ENCODE measurements around the gene FHAD1. TPM values are rescaled to one million over a fixed set of nuclear protein-coding genes. Genes with fewer than 3 reads are reported as not detected.

The FHAD1 gene
- total and polyA plus RNA-seq, 10 of the 15 experiments (the other 5 are each of a cell fraction or from before 2014, with no cell fraction given), result 0.09 to 1.0 (median 0.32) TPM; not detected in 2

DNA sequence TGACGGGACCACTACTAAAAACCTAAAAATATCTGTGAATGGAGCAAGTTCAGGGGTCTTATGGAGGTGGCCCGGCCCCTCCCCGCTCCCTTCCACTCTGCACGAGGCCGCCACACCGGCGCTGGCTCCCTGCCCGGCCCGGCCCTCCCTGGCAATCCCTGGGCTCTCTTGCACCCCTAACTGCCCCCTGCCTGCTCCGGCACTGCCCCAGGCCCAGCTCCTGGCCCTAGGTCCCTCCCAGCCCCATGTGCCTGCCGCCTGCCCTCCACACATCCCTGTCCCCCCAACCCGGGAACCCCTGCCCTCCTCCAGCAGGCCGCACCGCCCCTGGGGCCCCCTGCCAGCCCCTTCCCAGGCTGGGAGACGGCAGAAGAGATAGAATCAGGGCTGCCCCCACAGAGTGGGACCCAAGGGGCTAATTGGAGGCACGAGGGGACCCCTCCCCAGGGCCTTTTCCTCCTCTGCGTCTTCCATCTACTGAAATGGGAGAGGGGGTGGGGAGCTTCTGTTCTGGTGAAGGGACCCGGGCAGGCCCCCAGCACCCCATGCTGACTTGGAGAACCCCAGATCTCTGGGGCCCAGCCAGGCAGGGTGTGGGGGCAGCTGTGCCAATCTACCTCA, 181.9 kb downstream of the FHAD1 start:
- in situ Hi-C loops (cut with MboI) (loop anchor here (5.0 kb wide), 1 partner anchor 102 kb away; no protein-coding TSS in a partner anchor), intact Hi-C loops (cut with micrococcal nuclease; ENCODE audit: unreplicated experiment) (no loop called here)
- Histone ChIP-seq H3K36me3 (ENCODE audit: control insufficient read depth in 2 of 2, insufficient read depth in 2 of 2, low read length in 1 of 2) (peaks cover 4 to 23% of the 10 kb centered on the region in 2 experiments; a peak in 3 of 4 replicates), H3K79me2 (ENCODE audit: control insufficient read depth, insufficient read depth, low read length) (no peaks in the 10 kb centered on the region; the same call in 1 of the 2 replicates), H2AFZ (ENCODE audit: control insufficient read depth, low read depth, low read length) (no peak overlapping the region), H3K27me3 (replicated peaks in 1 of 2; ENCODE audit: control insufficient read depth in 2 of 2, insufficient read depth in 2 of 2, low read length in 1 of 2) (no peaks in the 10 kb centered on the region), H3K9ac (ENCODE audit: control insufficient read depth, insufficient read depth, low read length) (no peak overlapping the region), H3K4me1 (ENCODE audit: control insufficient read depth, insufficient read depth, low read length) (no peaks in the 10 kb centered on the region), H3K4me3 (no peak overlapping the region), H4K20me1 (ENCODE audit: control insufficient read depth, insufficient read depth) (peaks cover 4% of the 10 kb centered on the region; the same call in 1 of the 2 replicates), H3K9me3 (replicated peaks; ENCODE audit: control insufficient read depth, insufficient read depth, low read length) (no peaks in the 10 kb centered on the region), H3K4me2 (ENCODE audit: control insufficient read depth, insufficient read depth) (no peak overlapping the region), H3K27ac (ENCODE audit: control insufficient read depth, insufficient read depth) (no peak overlapping the region)
- ATAC-seq (no peak), FAIRE-seq (no peak), DNase-seq (ENCODE audit: low read depth, low spot score) (no peak)
- TF ChIP-seq, protein P1, sequence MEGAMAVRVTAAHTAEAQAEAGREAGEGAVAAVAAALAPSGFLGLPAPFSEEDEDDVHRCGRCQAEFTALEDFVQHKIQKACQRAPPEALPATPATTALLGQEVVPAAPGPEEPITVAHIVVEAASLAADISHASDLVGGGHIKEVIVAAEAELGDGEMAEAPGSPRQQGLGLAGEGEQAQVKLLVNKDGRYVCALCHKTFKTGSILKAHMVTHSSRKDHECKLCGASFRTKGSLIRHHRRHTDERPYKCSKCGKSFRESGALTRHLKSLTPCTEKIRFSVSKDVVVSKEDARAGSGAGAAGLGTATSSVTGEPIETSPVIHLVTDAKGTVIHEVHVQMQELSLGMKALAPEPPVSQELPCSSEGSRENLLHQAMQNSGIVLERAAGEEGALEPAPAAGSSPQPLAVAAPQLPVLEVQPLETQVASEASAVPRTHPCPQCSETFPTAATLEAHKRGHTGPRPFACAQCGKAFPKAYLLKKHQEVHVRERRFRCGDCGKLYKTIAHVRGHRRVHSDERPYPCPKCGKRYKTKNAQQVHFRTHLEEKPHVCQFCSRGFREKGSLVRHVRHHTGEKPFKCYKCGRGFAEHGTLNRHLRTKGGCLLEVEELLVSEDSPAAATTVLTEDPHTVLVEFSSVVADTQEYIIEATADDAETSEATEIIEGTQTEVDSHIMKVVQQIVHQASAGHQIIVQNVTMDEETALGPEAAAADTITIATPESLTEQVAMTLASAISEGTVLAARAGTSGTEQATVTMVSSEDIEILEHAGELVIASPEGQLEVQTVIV (IDR thresholded peaks at IDR 0.05; ENCODE audit: borderline replicate concordance, partially characterized antibody), result no peak
- SMC1A ChIA-PET (ENCODE audit: uncharacterized antibody, unreplicated experiment), result interaction anchor here (6.2 kb wide), 1 partner anchor 105 kb away, joined by 64 read pairs; no protein-coding TSS in a partner anchor
- CTCF ChIA-PET, result interaction anchor here (0.6 to 10.2 kb wide), 4 partner anchors 10 to 166 kb away, joined by 3 to 178 read pairs (median 4); no protein-coding TSS in a partner anchor
- TSS peak; percentile 54 for BruUV-seq (replicated peaks)
- POLR2A ChIA-PET, result no interaction called here
- RAD21 ChIA-PET (ENCODE audit: unreplicated experiment), result interaction anchor here (0.8 to 1.0 kb wide), 2 partner anchors 16 to 106 kb away, joined by 3 read pairs; no protein-coding TSS in a partner anchor
- WGBS (ENCODE audit: insufficient coverage, insufficient replicate concordance, low lambda C conversion rate, missing lambda C conversion rate), result 91% methylated on average over 18 of the region's 18 CpGs
